Hepatocyte (in vitro differentiated cells): ENCODE results near the gene HPSE2.

Source experiments
- CTCF ChIP-seq: fragments of 200-600 bp; sonication (generic); IDR thresholded peaks from 2 replicates; pipeline ENCODE4 v1.5.1; 2016; ENCODE audit warnings: antibody characterized with exemption, mild to moderate bottlenecking; ENCODE audit not compliant: poor library complexity
- EZH2 ChIP-seq: fragments of 200-600 bp; sonication (generic); IDR thresholded peaks from 2 replicates; pipeline ENCODE4 v1.6.1; 2016; ENCODE audit warnings: antibody characterized with exemption, mild to moderate bottlenecking, borderline replicate concordance

- TF ChIP-seq CTCF (no peak), EZH2 (no peak)
These were observed 13.2 kb upstream of the HPSE2 start for GRCh38 chr10:99248824-99249223.
